CD14-positive monocyte (primary cell): ENCODE data around the gene MARCHF7. TPM values are rescaled to one million over a fixed set of nuclear protein-coding genes. Genes with fewer than 3 reads are reported as not detected.

Experiments
- DNase-seq, 3 donors: peaks; one replicate each; pipeline ENCODE4 v3.0.0-alpha.2; 2011 to 2022
- H2AFZ ChIP-seq: 2 replicates; pipeline ENCODE4 v1.6.0; 2012; ENCODE audit warnings: mild to moderate bottlenecking, low read depth, low read length, inconsistent platforms; ENCODE audit not compliant: insufficient read depth, poor library complexity, severe bottlenecking
- H3K27ac ChIP-seq, 2 donors: 1 replicate in 1 of 2; 2 replicates in 1 of 2; pipeline ENCODE4 v1.5.1; 2012 to 2013; ENCODE audit warnings: low read length in 2 of 2, control low read depth in 1 of 2, inconsistent platforms in 1 of 2, low read depth in 1 of 2, mild to moderate bottlenecking in 1 of 2
- H3K27me3 ChIP-seq, 2 donors: one replicate each; pipeline versions ENCODE4 v1.6.0 to v1.6.1; 2011 to 2013; ENCODE audit warnings: low read length in 2 of 2; ENCODE audit not compliant: control insufficient read depth in 2 of 2, insufficient read depth in 2 of 2
- H3K36me3 ChIP-seq, 2 donors: replicated peaks in 1 of 2; 1 replicate in 1 of 2; 2 replicates in 1 of 2; pipeline versions ENCODE4 v1.5.1 to v1.6.1; 2012 to 2013; ENCODE audit warnings: low read length in 2 of 2, control low read depth in 1 of 2, inconsistent platforms in 1 of 2, mild to moderate bottlenecking in 1 of 2; ENCODE audit not compliant: insufficient read depth in 2 of 2, control insufficient read depth in 1 of 2
- H3K4me1 ChIP-seq, 2 donors: 1 replicate in 1 of 2; 2 replicates in 1 of 2; pipeline versions ENCODE4 v1.5.1 to v1.6.1; 2012 to 2013; ENCODE audit warnings: low read length in 2 of 2, control low read depth in 1 of 2, inconsistent platforms in 1 of 2, mild to moderate bottlenecking in 1 of 2, moderate library complexity in 1 of 2; ENCODE audit not compliant: insufficient read depth in 2 of 2, control insufficient read depth in 1 of 2
- H3K4me2 ChIP-seq: replicated peaks from 2 replicates; pipeline ENCODE3; 2012; ENCODE audit warnings: low read length, moderate library complexity, mild to moderate bottlenecking; ENCODE audit not compliant: poor library complexity, severe bottlenecking; ENCODE audit errors: extremely low read depth
- H3K4me3 ChIP-seq, 3 experiments: fragments of 200-600 bp in 1 of 3; sonication (generic) in 1 of 3; replicated peaks in 1 of 3; 1 replicate in 2 of 3; 2 replicates in 1 of 3; pipeline ENCODE4 v1.5.1; 2011 to 2013; ENCODE audit warnings: low read length in 3 of 3, mild to moderate bottlenecking in 3 of 3, control low read depth in 2 of 3, low read depth in 2 of 3, inconsistent platforms in 1 of 3, moderate library complexity in 1 of 3
- H3K79me2 ChIP-seq: 2 replicates; pipeline ENCODE4 v1.6.0; 2012; ENCODE audit warnings: mild to moderate bottlenecking, control low read depth, inconsistent platforms, low read length, moderate library complexity; ENCODE audit not compliant: insufficient read depth
- H3K9ac ChIP-seq: 2 replicates; pipeline ENCODE4 v1.6.0; 2017; ENCODE audit warnings: low read length, mild to moderate bottlenecking; ENCODE audit not compliant: insufficient read depth, poor library complexity, severe bottlenecking
- H3K9me3 ChIP-seq, 2 donors: replicated peaks in 1 of 2; 1 replicate in 1 of 2; 2 replicates in 1 of 2; pipeline versions ENCODE4 v1.5.1 to v1.6.1; 2012 to 2013; ENCODE audit warnings: low read length in 2 of 2, control low read depth in 1 of 2; ENCODE audit not compliant: control insufficient read depth in 1 of 2, insufficient read depth in 1 of 2
- H4K20me1 ChIP-seq: 2 replicates; pipeline ENCODE4 v1.6.0; 2012; ENCODE audit warnings: mild to moderate bottlenecking, low read length, control low read depth, moderate library complexity; ENCODE audit not compliant: insufficient read depth
- H3K27ac Mint-ChIP-seq, 7 donors: one replicate each; pipeline ENCODE4 v1.8.0; 2020; ENCODE audit warnings: mild to moderate bottlenecking in 7 of 7, mixed read lengths in 7 of 7, moderate library complexity in 6 of 7, inconsistent platforms in 2 of 7
- H3K27me3 Mint-ChIP-seq, 3 donors: one replicate each; pipeline ENCODE4 v1.8.0; 2021 to 2022; ENCODE audit warnings: low read depth in 3 of 3, mild to moderate bottlenecking in 3 of 3, mixed read lengths in 3 of 3, moderate library complexity in 3 of 3, inconsistent platforms in 1 of 3
- H3K36me3 Mint-ChIP-seq, 2 donors: one replicate each; pipeline ENCODE4 v1.8.0; 2020; ENCODE audit warnings: mixed read lengths in 2 of 2, inconsistent platforms in 1 of 2, mild to moderate bottlenecking in 1 of 2
- H3K4me1 Mint-ChIP-seq: one replicate; pipeline ENCODE4 v1.8.0; 2020; ENCODE audit warnings: mild to moderate bottlenecking, mixed read lengths
- H3K4me3 Mint-ChIP-seq, 2 donors: one replicate each; pipeline ENCODE4 v1.8.0; 2020; ENCODE audit warnings: mild to moderate bottlenecking in 2 of 2, mixed read lengths in 2 of 2, moderate library complexity in 1 of 2
- H3K9me3 Mint-ChIP-seq, 7 donors: one replicate each; pipeline ENCODE4 v1.8.0; 2020 to 2022; ENCODE audit warnings: mixed read lengths in 7 of 7, mild to moderate bottlenecking in 6 of 7, moderate library complexity in 6 of 7, inconsistent platforms in 2 of 7
- CTCF ChIP-seq: fragments of 200-600 bp; IDR thresholded peaks from one replicate; pipeline ENCODE4 v1.8.0; 2022; ENCODE audit warnings: antibody characterized with exemption, mild to moderate bottlenecking
- WGBS: methylation state at CpG from one replicate; pipeline ENCODE4 v1.1.5; 2013; ENCODE audit warnings: missing lambda C conversion rate; ENCODE audit not compliant: insufficient coverage; 5-methylcytosine and 5-hydroxymethylcytosine counted together
- intact Hi-C, 2 donors: fragments of 100-400 bp; cut with micrococcal nuclease; formaldehyde crosslinking; loops; one replicate each; pipeline versions ENCODE4 v1.15.0 to v1.15.1; 2023
- polyA plus RNA-seq, 3 donors: library from polyadenylated mRNA; depleted of rRNA in 1 of 3; unstranded in 2 of 3; stranded (reverse) in 1 of 3; fragments of 300-500 nt in 2 of 3; fragments of >200 nt in 1 of 3; fragmentation: Illumina TruSeq in 2 of 3; gene quantifications; 1 replicate in 2 of 3; 2 replicates in 1 of 3; pipeline ENCODE4 v1.2.3, GENCODE V29; 2012 to 2021

Gene MARCHF7
- polyA plus RNA-seq, 3 donors, result 46.7 to 124 (median 102) TPM

- no peaks in the 10 kb centered on the region for H3K9me3 ChIP-seq
- peaks cover 0 to 5% (median 0%) of the 10 kb centered on the region in 7 donors for H3K9me3 Mint-ChIP-seq
- H2AFZ ChIP-seq, result no peak overlapping the region
- no peak for TF ChIP-seq CTCF
- intact Hi-C loops, result no loop called here
- H3K4me3 ChIP-seq, result no peak overlapping the region
- no peaks in the 10 kb centered on the region for H3K27me3 ChIP-seq
- no CpG with 5 or more reads among the region's 3 CpGs for WGBS
- H3K4me2 ChIP-seq, result no peak overlapping the region
- H3K4me3 Mint-ChIP-seq, result no peak overlapping the region
- H3K9ac ChIP-seq, result no peak overlapping the region
- peaks cover 100% of the 10 kb centered on the region for H3K79me2 ChIP-seq
- DNase-seq, result no peak
- H3K36me3 Mint-ChIP-seq, result peaks cover 18 to 56% of the 10 kb centered on the region in 2 donors
- no peak overlapping the region for H3K27ac ChIP-seq
- H3K27ac Mint-ChIP-seq, result peak overlapping the region in 1 of 7 donors; percentile 79
- H4K20me1 ChIP-seq, result peaks cover 100% of the 10 kb centered on the region
- H3K4me1 ChIP-seq, result peaks cover 23 to 47% of the 10 kb centered on the region in 2 donors
- no peaks in the 10 kb centered on the region for H3K27me3 Mint-ChIP-seq
- H3K4me1 Mint-ChIP-seq, result peaks cover 56% of the 10 kb centered on the region
- peaks cover 22 to 25% of the 10 kb centered on the region in 2 donors for H3K36me3 ChIP-seq
Observed at GRCh38 chr2:159725713-159726112, 13.4 kb downstream of the MARCHF7 start.

GRCh38 chr2:159728629-159729028 is 16.3 kb downstream of the MARCHF7 start:
- Histone ChIP-seq H3K9ac (no peak overlapping the region), H3K4me3 (peak overlapping the region in 1 of 3 experiments; percentile 32), H3K4me1 (peaks cover 16 to 34% of the 10 kb centered on the region in 2 donors), H3K4me2 (peak overlapping the region; percentile 37), H3K27me3 (no peaks in the 10 kb centered on the region), H3K27ac (peak overlapping the region in 1 of 2 donors; percentile 50), H4K20me1 (peaks cover 99% of the 10 kb centered on the region), H3K79me2 (peaks cover 100% of the 10 kb centered on the region), H2AFZ (no peak overlapping the region), H3K36me3 (peaks cover 31 to 42% of the 10 kb centered on the region in 2 donors), H3K9me3 (no peaks in the 10 kb centered on the region)
- no peaks in the 10 kb centered on the region for H3K27me3 Mint-ChIP-seq
- H3K36me3 Mint-ChIP-seq, result peaks cover 27 to 62% of the 10 kb centered on the region in 2 donors
- H3K27ac Mint-ChIP-seq, result peak overlapping the region; percentile 12 to 88 (median 65)
- peaks cover 0 to 5% (median 0%) of the 10 kb centered on the region in 7 donors for H3K9me3 Mint-ChIP-seq
- intact Hi-C loops, result no loop called here
- no peak for TF ChIP-seq CTCF
- H3K4me1 Mint-ChIP-seq, result peaks cover 33% of the 10 kb centered on the region
- DNase-seq, result peak; percentile 27 to 44 (median 30)
- WGBS, result no CpG with 5 or more reads among the region's 3 CpGs
- peak overlapping the region in 1 of 2 donors; percentile 27 for H3K4me3 Mint-ChIP-seq
